ENCODE results near the gene OR1J2. TPM values are rescaled to one million over a fixed set of nuclear protein-coding genes. Genes with fewer than 3 reads are reported as not detected.

Gene OR1J2
- total and polyA plus RNA-seq, 9 donors, result not detected

GRCh38 chr9:122538757-122539156 lies 28.2 kb downstream of the OR1J2 start:
- DNase-seq, result no peak
- Histone ChIP-seq H3K9me3 (replicated peaks; ENCODE audit: control insufficient read depth, low read depth, low read length) (peaks cover 2% of the 10 kb centered on the region), H3K36me3 (ENCODE audit: control insufficient read depth, insufficient read depth, low read length) (no peaks in the 10 kb centered on the region), H3K27ac (ENCODE audit: low read length) (no peak overlapping the region), H3K4me1 (ENCODE audit: control insufficient read depth, insufficient read depth, low read length) (no peaks in the 10 kb centered on the region), H3K27me3 (ENCODE audit: control insufficient read depth, insufficient read depth, low read length) (no peaks in the 10 kb centered on the region), H3K4me3 (ENCODE audit: low read length) (no peak overlapping the region)
- no CpG with 5 or more reads among the region's 2 CpGs for WGBS (ENCODE audit: insufficient coverage)

DNA sequence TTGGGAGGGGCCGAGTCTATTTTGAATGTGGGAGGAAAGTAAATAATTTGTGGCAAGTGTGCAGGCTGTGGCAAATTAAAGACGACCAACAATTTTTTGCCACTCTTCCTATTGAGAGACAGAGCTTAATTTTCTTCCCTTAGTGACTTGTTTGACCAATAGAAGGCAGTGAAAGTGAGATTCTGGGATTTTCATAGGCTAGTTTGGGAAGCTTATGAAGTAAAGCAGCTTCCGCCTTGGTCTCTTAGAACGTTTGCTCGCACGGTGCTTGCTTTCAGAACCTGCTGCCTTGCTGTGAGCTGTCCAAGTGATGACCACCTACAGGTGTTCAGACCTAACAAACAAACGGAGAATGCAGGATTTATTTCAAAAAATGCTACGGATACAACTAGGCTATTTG lies 35.6 kb downstream of the OR1J2 start:
- no peak for DNase-seq
- Histone ChIP-seq H3K27me3 (ENCODE audit: control insufficient read depth, insufficient read depth, low read length) (no peaks in the 10 kb centered on the region), H3K36me3 (ENCODE audit: control insufficient read depth, insufficient read depth, low read length) (no peaks in the 10 kb centered on the region), H3K4me3 (ENCODE audit: low read length) (no peak overlapping the region), H3K4me1 (ENCODE audit: control insufficient read depth, insufficient read depth, low read length) (no peaks in the 10 kb centered on the region), H3K27ac (ENCODE audit: low read length) (no peak overlapping the region), H3K9me3 (replicated peaks; ENCODE audit: control insufficient read depth, low read depth, low read length) (no peaks in the 10 kb centered on the region)
- 66% methylated on average over 4 of the region's 8 CpGs for whole genome bisulfite sequencing (ENCODE audit: insufficient coverage)

- WGBS (ENCODE audit: insufficient coverage), result 63% methylated on average over 1 of the region's 5 CpGs
- DNase-seq, result no peak
Measured at GRCh38 chr9:122551371-122551770, 40.8 kb downstream of the OR1J2 start.

GRCh38 chr9:122552812-122553211 lies 42.2 kb downstream of the OR1J2 start, which contains the start of gene OR1N2:
Gene OR1N2, plus strand, starts transcription at chr9:122553112. Its CDS starts 100 bp downstream, at chr9:122553212.
- 75% methylated on average over 2 of the region's 2 CpGs for WGBS (ENCODE audit: insufficient coverage)
- H3K27me3 ChIP-seq (ENCODE audit: control insufficient read depth, insufficient read depth, low read length), result peaks cover 5% of the 10 kb centered on the region
- no peaks in the 10 kb centered on the region for H3K4me1 ChIP-seq (ENCODE audit: control insufficient read depth, insufficient read depth, low read length)
- DNase-seq, result no peak
- no peaks in the 10 kb centered on the region for H3K9me3 ChIP-seq (replicated peaks; ENCODE audit: control insufficient read depth, low read depth, low read length)
- no peak within 1 kb of the TSS for H3K27ac ChIP-seq (ENCODE audit: low read length)
- no peak within 1 kb of the TSS for H3K4me3 ChIP-seq (ENCODE audit: low read length)
- H3K36me3 ChIP-seq (ENCODE audit: control insufficient read depth, insufficient read depth, low read length), result no peaks in the 10 kb centered on the region

More at GRCh38 chr9:122551371-122551770, 40.8 kb downstream of the OR1J2 start:
- no peak overlapping the region for H3K27ac ChIP-seq (ENCODE audit: low read length)
- H3K4me3 ChIP-seq (ENCODE audit: low read length), result no peak overlapping the region
- no peaks in the 10 kb centered on the region for H3K36me3 ChIP-seq (ENCODE audit: control insufficient read depth, insufficient read depth, low read length)
- no peaks in the 10 kb centered on the region for H3K4me1 ChIP-seq (ENCODE audit: control insufficient read depth, insufficient read depth, low read length)
- H3K9me3 ChIP-seq (replicated peaks; ENCODE audit: control insufficient read depth, low read depth, low read length), result no peaks in the 10 kb centered on the region
- H3K27me3 ChIP-seq (ENCODE audit: control insufficient read depth, insufficient read depth, low read length), result peaks cover 5% of the 10 kb centered on the region

Other genes with a start within 250 kb of the OR1J2 start
- 14.4 TPM for gene RBM18, start 246.0 kb upstream of the OR1J2 start, total RNA-seq
- gene RBM18, start 246.0 kb upstream of the OR1J2 start, polyA plus RNA-seq (ENCODE audit: insufficient read depth in 1 of 8, insufficient read length in 8 of 8, low replicate concordance in 1 of 8), result 10 to 100 TPM; 24.0 to 28.7 (median 26.1) TPM
- 30.1 TPM for gene MRRF, start 245.9 kb upstream of the OR1J2 start, total RNA-seq
- gene MRRF, start 245.9 kb upstream of the OR1J2 start, polyA plus RNA-seq (ENCODE audit: insufficient read depth in 1 of 8, insufficient read length in 8 of 8, low replicate concordance in 1 of 8), result 10 to 100 TPM; 24.2 to 31.3 (median 27.1) TPM
- 2.7 TPM for gene PTGS1, start 139.8 kb upstream of the OR1J2 start, total RNA-seq
- gene PTGS1, start 139.8 kb upstream of the OR1J2 start, polyA plus RNA-seq (ENCODE audit: insufficient read depth in 1 of 8, insufficient read length in 8 of 8, low replicate concordance in 1 of 8), result 1 to 10 TPM; 3.1 to 8.0 (median 3.7) TPM
- not detected for gene OR1J1, start 32.9 kb upstream of the OR1J2 start, total RNA-seq
- gene OR1J1, start 32.9 kb upstream of the OR1J2 start, polyA plus RNA-seq (ENCODE audit: insufficient read depth in 1 of 8, insufficient read length in 8 of 8, low replicate concordance in 1 of 8), result not detected
- gene OR1J4, start 8.3 kb downstream of the OR1J2 start, total RNA-seq, result not detected
- not detected for gene OR1J4, start 8.3 kb downstream of the OR1J2 start, polyA plus RNA-seq (ENCODE audit: insufficient read depth in 1 of 8, insufficient read length in 8 of 8, low replicate concordance in 1 of 8)
- not detected for gene OR1N1, start 16.5 kb downstream of the OR1J2 start, total RNA-seq
- gene OR1N1, start 16.5 kb downstream of the OR1J2 start, polyA plus RNA-seq (ENCODE audit: insufficient read depth in 1 of 8, insufficient read length in 8 of 8, low replicate concordance in 1 of 8), result not detected
- not detected for gene OR1N2, start 42.3 kb downstream of the OR1J2 start, total RNA-seq
- not detected for gene OR1N2, start 42.3 kb downstream of the OR1J2 start, polyA plus RNA-seq (ENCODE audit: insufficient read depth in 1 of 8, insufficient read length in 8 of 8, low replicate concordance in 1 of 8)
- gene OR1L8, start 72.6 kb downstream of the OR1J2 start, total RNA-seq, result 0.18 TPM
- gene OR1L8, start 72.6 kb downstream of the OR1J2 start, polyA plus RNA-seq (ENCODE audit: insufficient read depth in 1 of 8, insufficient read length in 8 of 8, low replicate concordance in 1 of 8), result under 1 TPM in 6 of 8 donors, not detected in 2; 0.09 to 0.16 (median 0.13) TPM
- gene OR1Q1, start 103.9 kb downstream of the OR1J2 start, total RNA-seq, result not detected
- not detected for gene OR1Q1, start 103.9 kb downstream of the OR1J2 start, polyA plus RNA-seq (ENCODE audit: insufficient read depth in 1 of 8, insufficient read length in 8 of 8, low replicate concordance in 1 of 8)
- gene OR1B1, start 146.8 kb downstream of the OR1J2 start, total RNA-seq, result not detected
- gene OR1B1, start 146.8 kb downstream of the OR1J2 start, polyA plus RNA-seq (ENCODE audit: insufficient read depth in 1 of 8, insufficient read length in 8 of 8, low replicate concordance in 1 of 8), result not detected
- gene OR1L1, start 150.9 kb downstream of the OR1J2 start, total RNA-seq, result not detected
- gene OR1L1, start 150.9 kb downstream of the OR1J2 start, polyA plus RNA-seq (ENCODE audit: insufficient read depth in 1 of 8, insufficient read length in 8 of 8, low replicate concordance in 1 of 8), result not detected
- not detected for gene OR1L3, start 164.3 kb downstream of the OR1J2 start, total RNA-seq
- gene OR1L3, start 164.3 kb downstream of the OR1J2 start, polyA plus RNA-seq (ENCODE audit: insufficient read depth in 1 of 8, insufficient read length in 8 of 8, low replicate concordance in 1 of 8), result not detected
- not detected for gene OR1L4, start 213.2 kb downstream of the OR1J2 start, total RNA-seq
- not detected for gene OR1L4, start 213.2 kb downstream of the OR1J2 start, polyA plus RNA-seq (ENCODE audit: insufficient read depth in 1 of 8, insufficient read length in 8 of 8, low replicate concordance in 1 of 8)
- not detected for gene OR1L6, start 231.5 kb downstream of the OR1J2 start, total RNA-seq
- gene OR1L6, start 231.5 kb downstream of the OR1J2 start, polyA plus RNA-seq (ENCODE audit: insufficient read depth in 1 of 8, insufficient read length in 8 of 8, low replicate concordance in 1 of 8), result not detected